Testis (tissue), 3 donors: ENCODE results near the gene HSFX2. TPM values are rescaled to one million over a fixed set of nuclear protein-coding genes. Genes with fewer than 3 reads are reported as not detected.
"Not testable (repeated sequence)": the region's sequence is repeated elsewhere in the genome, so short reads cannot be mapped to it uniquely, and the experiment has no call there.

ENCODE experiments used
- DNase-seq: peaks from one replicate; pipeline ENCODE4 v3.0.0-alpha.2; 2019
- H3K27ac ChIP-seq, 2 donors: fragments of 200-600 bp; sonication (generic); one replicate each; pipeline ENCODE4 v1.5.1; 2019
- H3K27me3 ChIP-seq: fragments of 200-600 bp; sonication (generic); one replicate; pipeline ENCODE4 v1.5.1; 2019
- H3K36me3 ChIP-seq: fragments of 200-600 bp; sonication (generic); one replicate; pipeline ENCODE4 v1.5.1; 2017; ENCODE audit warnings: low read depth; ENCODE audit errors: missing control alignments
- H3K4me1 ChIP-seq: fragments of 200-600 bp; sonication (generic); one replicate; pipeline ENCODE4 v1.5.1; 2019
- H3K4me3 ChIP-seq, 2 donors: fragments of 200-600 bp; sonication (generic); one replicate each; pipeline ENCODE4 v1.5.1; 2017 to 2019
- H3K9me3 ChIP-seq: fragments of 200-600 bp; sonication (generic); one replicate; pipeline ENCODE4 v1.5.1; 2017
- POLR2A ChIP-seq: fragments of 450-650 bp; IDR thresholded peaks from one replicate; pipeline ENCODE4 v1.6.1; 2017; ENCODE audit warnings: antibody characterized with exemption, mild to moderate bottlenecking, moderate library complexity
- WGBS, 2 donors: methylation state at CpG; one replicate each; pipeline ENCODE4 v1.1.5; 2018; 5-methylcytosine and 5-hydroxymethylcytosine counted together
- intact Hi-C: fragments of 100-400 bp; cut with DNase I; formaldehyde crosslinking; loops from one replicate; pipeline ENCODE4 v1.15.1; 2023; ENCODE audit warnings: low total_unique reads
- polyA plus RNA-seq: library from polyadenylated mRNA; stranded (reverse); fragments of 350-450 nt; fragmentation: Illumina TruSeq; extraction: RNeasy Lipid Tissue Mini Kit (QIAGEN cat#74804); gene quantifications from one replicate; pipeline ENCODE4 v1.2.3, GENCODE V29; 2014; ENCODE audit warnings: low read depth, low replicate concordance; ENCODE audit not compliant: insufficient read depth
- total RNA-seq, 2 donors: library from RNA; depleted of rRNA; stranded (reverse); fragments of >200 nt; gene quantifications; one replicate each; pipeline ENCODE4 v1.2.3, GENCODE V29; 2016
- TF ChIP-seq, protein P1 (sequence below), 3 experiments: fragments of 450-650 bp in 2 of 3; fragments of 200-600 bp in 1 of 3; sonication (generic) in 1 of 3; IDR thresholded peaks; one replicate each; pipeline ENCODE4 v1.5.1; 2016 to 2019; ENCODE audit warnings: antibody characterized with exemption in 3 of 3, mild to moderate bottlenecking in 2 of 3, moderate library complexity in 1 of 3

Gene HSFX2
- total and polyA plus RNA-seq, 3 donors from 2014 or later = 4.8 to 11.8 (median 5.6) TPM

DNA sequence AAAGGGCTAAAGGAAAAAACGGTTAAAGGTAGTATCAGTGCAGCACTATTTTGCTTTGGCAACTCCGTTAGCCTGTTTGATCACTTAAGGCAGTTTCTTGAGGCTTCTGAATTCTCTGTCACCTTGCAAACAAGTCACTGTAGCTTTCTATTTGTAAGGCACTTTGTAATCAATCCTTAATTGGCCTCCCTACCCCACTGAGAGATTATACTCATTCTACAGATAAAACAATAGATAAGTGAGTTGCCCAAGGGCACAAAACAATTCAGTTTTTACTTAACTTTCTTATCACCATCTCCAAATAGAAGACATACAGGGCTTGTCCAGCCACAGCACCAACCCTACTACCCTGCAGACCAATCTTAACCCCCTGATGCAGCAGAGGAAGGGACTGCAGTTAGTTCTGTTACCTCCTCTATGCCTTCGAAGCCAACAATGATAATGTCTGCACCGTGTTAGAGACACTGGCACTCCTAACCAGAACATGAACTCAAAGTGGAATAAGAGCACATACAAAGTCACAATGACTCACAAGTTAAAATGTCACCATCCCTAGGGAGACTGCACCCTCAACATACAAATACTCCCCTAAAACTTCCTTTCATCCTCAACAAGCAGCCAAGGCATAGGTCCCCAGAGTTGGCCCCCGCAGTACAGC, 34.7 kb upstream of the HSFX2 start:
- H3K4me1 ChIP-seq = peaks cover 3% of the 10 kb centered on the region
- 49 to 51% methylated on average over 4 to 5 of the region's 5 CpGs for WGBS, 2 donors
- no peaks in the 10 kb centered on the region for H3K27me3 ChIP-seq
- DNase-seq = no peak
- H3K27ac ChIP-seq = no peak overlapping the region
- H3K36me3 ChIP-seq = no peaks in the 10 kb centered on the region
- TF ChIP-seq POLR2A = no peak
- TF ChIP-seq, protein P1, sequence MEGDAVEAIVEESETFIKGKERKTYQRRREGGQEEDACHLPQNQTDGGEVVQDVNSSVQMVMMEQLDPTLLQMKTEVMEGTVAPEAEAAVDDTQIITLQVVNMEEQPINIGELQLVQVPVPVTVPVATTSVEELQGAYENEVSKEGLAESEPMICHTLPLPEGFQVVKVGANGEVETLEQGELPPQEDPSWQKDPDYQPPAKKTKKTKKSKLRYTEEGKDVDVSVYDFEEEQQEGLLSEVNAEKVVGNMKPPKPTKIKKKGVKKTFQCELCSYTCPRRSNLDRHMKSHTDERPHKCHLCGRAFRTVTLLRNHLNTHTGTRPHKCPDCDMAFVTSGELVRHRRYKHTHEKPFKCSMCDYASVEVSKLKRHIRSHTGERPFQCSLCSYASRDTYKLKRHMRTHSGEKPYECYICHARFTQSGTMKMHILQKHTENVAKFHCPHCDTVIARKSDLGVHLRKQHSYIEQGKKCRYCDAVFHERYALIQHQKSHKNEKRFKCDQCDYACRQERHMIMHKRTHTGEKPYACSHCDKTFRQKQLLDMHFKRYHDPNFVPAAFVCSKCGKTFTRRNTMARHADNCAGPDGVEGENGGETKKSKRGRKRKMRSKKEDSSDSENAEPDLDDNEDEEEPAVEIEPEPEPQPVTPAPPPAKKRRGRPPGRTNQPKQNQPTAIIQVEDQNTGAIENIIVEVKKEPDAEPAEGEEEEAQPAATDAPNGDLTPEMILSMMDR (IDR thresholded peaks at IDR 0.05) = no peak
- H3K4me3 ChIP-seq = no peak overlapping the region
- no peaks in the 10 kb centered on the region for H3K9me3 ChIP-seq
- intact Hi-C loops = no loop called here

GRCh38 chrX:149628768-149629167, 33.7 kb upstream of the HSFX2 start:
- intact Hi-C loops = no loop called here
- Histone ChIP-seq H3K9me3 (no peaks in the 10 kb centered on the region), H3K36me3 (no peaks in the 10 kb centered on the region), H3K27me3 (no peaks in the 10 kb centered on the region), H3K27ac (no peak overlapping the region), H3K4me1 (peaks cover 3% of the 10 kb centered on the region), H3K4me3 (no peak overlapping the region)
- no peak for DNase-seq
- WGBS, 2 donors = 58 to 66% methylated on average over 2 of the region's 2 CpGs
- TF ChIP-seq POLR2A = no peak
- TF ChIP-seq, protein P1 (IDR thresholded peaks at IDR 0.05) = no peak

DNA sequence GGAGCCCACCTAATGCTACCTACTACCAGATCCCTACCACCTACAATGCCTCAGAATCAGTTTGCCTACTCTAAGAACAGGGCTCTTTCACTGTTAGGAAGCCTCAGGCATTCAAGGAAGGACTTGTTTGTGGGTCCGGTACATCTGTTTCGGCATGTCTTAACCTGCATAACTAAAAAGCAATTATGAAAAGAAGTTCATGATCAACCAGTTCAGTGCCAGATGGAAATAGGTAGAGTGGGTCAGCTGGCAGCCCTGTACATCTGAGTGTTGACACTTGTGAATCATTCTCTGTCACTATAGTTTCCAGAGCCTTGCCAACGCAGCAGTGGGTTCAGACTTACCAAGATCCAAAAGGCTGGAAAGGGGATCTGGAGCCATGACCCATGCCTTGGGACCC, 33.2 kb upstream of the HSFX2 start:
- no peak for DNase-seq
- no peak overlapping the region for H3K4me3 ChIP-seq
- intact Hi-C loops = no loop called here
- no peaks in the 10 kb centered on the region for H3K36me3 ChIP-seq
- 91 to 100% methylated on average over 2 to 3 of the region's 3 CpGs for WGBS, 2 donors
- peaks cover 3% of the 10 kb centered on the region for H3K4me1 ChIP-seq
- H3K27ac ChIP-seq = no peak overlapping the region
- TF ChIP-seq, protein P1 (IDR thresholded peaks at IDR 0.05) = no peak
- no peak for TF ChIP-seq POLR2A
- H3K27me3 ChIP-seq = no peaks in the 10 kb centered on the region
- H3K9me3 ChIP-seq = no peaks in the 10 kb centered on the region

DNA sequence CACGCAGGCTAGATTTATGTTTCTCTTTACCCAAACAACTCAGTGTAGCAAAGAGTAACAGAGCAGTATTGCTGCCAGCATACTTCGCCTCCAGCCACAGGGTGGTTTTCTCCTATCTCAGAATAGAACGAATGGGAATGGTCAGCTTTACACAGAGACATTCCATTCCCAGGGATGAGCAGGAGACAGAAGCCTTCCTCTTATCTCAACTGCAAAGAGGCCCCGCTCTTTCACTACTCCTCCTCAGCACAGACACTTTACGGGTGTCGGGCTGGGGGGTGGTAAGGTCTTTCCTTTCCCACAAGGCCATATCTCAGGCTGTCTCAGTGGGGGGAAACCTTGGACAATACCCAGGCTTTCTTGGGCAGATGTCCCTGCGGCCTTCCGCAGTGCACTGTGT, 31.7 kb upstream of the HSFX2 start:
- H3K36me3 ChIP-seq, H3K27me3 ChIP-seq, H3K4me1 ChIP-seq, intact Hi-C loops, H3K27ac ChIP-seq, H3K9me3 ChIP-seq, H3K4me3 ChIP-seq: not testable (repeated sequence)
- DNase-seq = peak; percentile 58
- WGBS, 2 donors = 28 to 55% methylated on average over 6 to 8 of the region's 8 CpGs

- DNase-seq, H3K27ac ChIP-seq, intact Hi-C loops, H3K4me1 ChIP-seq, H3K9me3 ChIP-seq, H3K27me3 ChIP-seq, H3K36me3 ChIP-seq, H3K4me3 ChIP-seq: not testable (repeated sequence)
- 100% methylated on average over 1 of the region's 1 CpG; no CpG with 5 or more reads in 1 of the 2 donors for WGBS, 2 donors
Measured at GRCh38 chrX:149619662-149620061, 24.5 kb upstream of the HSFX2 start.

DNA sequence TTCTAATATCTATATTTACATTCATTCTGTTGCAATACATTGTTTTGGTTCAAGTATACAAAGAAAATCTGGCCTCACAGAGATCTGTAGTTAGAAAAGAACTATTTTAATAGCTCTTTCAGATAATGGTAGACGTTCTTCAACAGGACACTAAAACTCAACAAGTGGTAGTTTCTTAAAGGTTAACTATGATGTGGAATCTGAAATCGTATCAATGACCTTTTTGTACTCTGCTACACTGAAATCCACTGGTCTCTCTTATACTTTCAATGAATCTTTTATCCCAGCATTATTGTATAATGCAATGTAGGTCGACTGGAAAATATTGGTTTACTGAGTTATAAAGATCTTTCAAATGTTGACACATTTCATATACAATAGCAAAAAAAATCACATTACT, 23.8 kb upstream of the HSFX2 start:
- 73 to 75% methylated on average over 3 of the region's 3 CpGs for WGBS, 2 donors
- H3K9me3 ChIP-seq = no peaks in the 10 kb centered on the region
- H3K4me3 ChIP-seq = no peak overlapping the region
- DNase-seq = no peak
- H3K27me3 ChIP-seq = no peaks in the 10 kb centered on the region
- intact Hi-C loops = no loop called here
- H3K36me3 ChIP-seq = no peaks in the 10 kb centered on the region
- TF ChIP-seq POLR2A = no peak
- TF ChIP-seq, protein P1 (IDR thresholded peaks at IDR 0.05) = no peak
- H3K4me1 ChIP-seq = no peaks in the 10 kb centered on the region
- no peak overlapping the region for H3K27ac ChIP-seq
